PC-9 (cell line): ENCODE data around the gene OLFML1. TPM values are rescaled to one million over a fixed set of nuclear protein-coding genes. Genes with fewer than 3 reads are reported as not detected.

Experiments used
- BruUV-seq: library from RNA; stranded (reverse); fragments of 400-500 nt; replicated peaks from 2 replicates; lab custom pipeline; 2021; lab: Mats Ljungman, UMichigan
- CTCF ChIA-PET: fragments of 300-600 bp; sonication (Branson Sonifier 250); formaldehyde crosslinking; loops from one replicate; lab custom pipeline; 2022; ENCODE audit warnings: antibody characterized with exemption; lab: Charles Lee
- POLR2A ChIA-PET: fragments of 300-600 bp; sonication (Branson Sonifier 250); formaldehyde crosslinking; loops from one replicate; lab custom pipeline; 2022; ENCODE audit warnings: antibody characterized with exemption; ENCODE audit not compliant: unreplicated experiment; lab: Charles Lee
- DNase-seq, 2 experiments: peaks; one replicate each; pipeline versions ENCODE4 v3.0.0 to v3.0.0-alpha.2; 2015 to 2022; ENCODE audit warnings: mixed read lengths in 1 of 2
- H2AFZ ChIP-seq: fragments of 200-600 bp; sonication (generic); 2 replicates; pipeline ENCODE4 v1.8.1; 2017; ENCODE audit warnings: antibody characterized with exemption
- H3F3A ChIP-seq: fragments of 200-600 bp; sonication (generic); 2 replicates; pipeline ENCODE4 v1.8.1; 2017; ENCODE audit warnings: antibody characterized with exemption, mild to moderate bottlenecking, low read depth; ENCODE audit not compliant: insufficient read depth
- H3K27ac ChIP-seq: fragments of 200-600 bp; sonication (generic); 2 replicates; pipeline ENCODE4 v1.6.1; 2016; ENCODE audit warnings: mixed run types
- H3K27me3 ChIP-seq: fragments of 200-600 bp; sonication (generic); 2 replicates; pipeline ENCODE4 v1.6.1; 2016; ENCODE audit warnings: low read depth, mixed run types; ENCODE audit not compliant: insufficient read depth
- H3K36me3 ChIP-seq: fragments of 200-600 bp; sonication (generic); 2 replicates; pipeline ENCODE4 v1.6.1; 2016; ENCODE audit warnings: low read depth, mixed run types
- H3K4me1 ChIP-seq: fragments of 200-600 bp; sonication (generic); replicated peaks from 2 replicates; pipeline ENCODE4 v1.6.1; 2016; ENCODE audit warnings: mixed run types; ENCODE audit not compliant: insufficient read depth
- H3K4me2 ChIP-seq: fragments of 200-600 bp; sonication (generic); 2 replicates; pipeline ENCODE4 v1.6.1; 2017; ENCODE audit warnings: mixed run types
- H3K4me3 ChIP-seq: fragments of 200-600 bp; sonication (generic); 2 replicates; pipeline ENCODE4 v1.6.1; 2016; ENCODE audit warnings: mixed run types
- H3K79me2 ChIP-seq: fragments of 200-600 bp; sonication (generic); 2 replicates; pipeline ENCODE4 v1.6.1; 2017; ENCODE audit warnings: low read depth, mixed run types
- H3K9me2 ChIP-seq: fragments of 200-600 bp; sonication (generic); 2 replicates; pipeline ENCODE4 v1.8.1; 2017; ENCODE audit warnings: mild to moderate bottlenecking; ENCODE audit not compliant: insufficient read depth
- H3K9me3 ChIP-seq: fragments of 200-600 bp; sonication (generic); 2 replicates; pipeline ENCODE4 v1.8.1; 2016; ENCODE audit warnings: low read depth; ENCODE audit not compliant: insufficient read depth
- H4K20me1 ChIP-seq: fragments of 200-600 bp; sonication (generic); 2 replicates; pipeline ENCODE4 v1.8.1; 2017; ENCODE audit not compliant: insufficient read depth
- CTCF ChIP-seq: fragments of 200-600 bp; sonication (generic); conservative IDR thresholded peaks from 2 replicates; pipeline ENCODE4 v1.6.1; 2017; ENCODE audit warnings: mixed run types, antibody characterized with exemption, mild to moderate bottlenecking, moderate library complexity
- EZH2 ChIP-seq: fragments of 200-600 bp; sonication (generic); IDR thresholded peaks from 2 replicates; pipeline ENCODE4 v1.8.0; 2017; ENCODE audit warnings: antibody characterized with exemption, low read depth
- intact Hi-C: fragments of 100-400 bp; cut with micrococcal nuclease; formaldehyde crosslinking; loops from one replicate; pipeline ENCODE4 v1.10.0; 2022; ENCODE audit not compliant: unreplicated experiment
- total RNA-seq: library from RNA; stranded (reverse); gene quantifications from 2 replicates; pipeline ENCODE4 v1.2.3, GENCODE V29; 2021

Gene OLFML1
- total RNA-seq, 1 experiment from 2014 or later: not detected

- no peak for TF ChIP-seq EZH2
- no peak for TF ChIP-seq CTCF
- Histone ChIP-seq H3F3A (peaks cover 7% of the 10 kb centered on the region; the same call in 1 of the 2 replicates), H3K9me2 (no peaks in the 10 kb centered on the region), H3K9me3 (no peaks in the 10 kb centered on the region), H3K4me1 (peaks cover 24% of the 10 kb centered on the region), H3K27ac (no peak overlapping the region), H3K4me3 (no peak overlapping the region), H2AFZ (no peak overlapping the region), H3K36me3 (no peaks in the 10 kb centered on the region), H3K79me2 (no peaks in the 10 kb centered on the region), H4K20me1 (no peaks in the 10 kb centered on the region), H3K27me3 (no peaks in the 10 kb centered on the region), H3K4me2 (no peak overlapping the region)
- DNase-seq: no peak
- BruUV-seq: no TSS peak
- ChIA-PET POLR2A (no interaction called here), CTCF (no interaction called here)
- intact Hi-C loops: no loop called here
Observed at GRCh38 chr11:7544021-7544420, 58.7 kb downstream of the OLFML1 start.

- no peaks in the 10 kb centered on the region for H4K20me1 ChIP-seq
- ChIA-PET POLR2A (no interaction called here), CTCF (no interaction called here)
- H3F3A ChIP-seq: peaks cover 5% of the 10 kb centered on the region; the same call in 1 of the 2 replicates
- no peak overlapping the region for H2AFZ ChIP-seq
- H3K4me3 ChIP-seq: no peak overlapping the region
- no TSS peak for BruUV-seq
- no peaks in the 10 kb centered on the region for H3K9me2 ChIP-seq
- H3K27me3 ChIP-seq: no peaks in the 10 kb centered on the region
- no peaks in the 10 kb centered on the region for H3K79me2 ChIP-seq
- no peak for TF ChIP-seq EZH2
- no peak for TF ChIP-seq CTCF
- no peak overlapping the region for H3K4me2 ChIP-seq
- H3K36me3 ChIP-seq: no peaks in the 10 kb centered on the region
- no peaks in the 10 kb centered on the region for H3K9me3 ChIP-seq
- no peak for DNase-seq
- no peak overlapping the region for H3K27ac ChIP-seq
- H3K4me1 ChIP-seq: peaks cover 16% of the 10 kb centered on the region
- intact Hi-C loops: no loop called here
Observed at GRCh38 chr11:7545611-7546010, 60.3 kb downstream of the OLFML1 start.

GRCh38 chr11:7546324-7546791, 61.1 kb downstream of the OLFML1 start:
- Histone ChIP-seq H3K4me3 (no peak overlapping the region), H3F3A (no peaks in the 10 kb centered on the region), H3K4me2 (no peak overlapping the region), H3K27me3 (no peaks in the 10 kb centered on the region), H3K9me2 (no peaks in the 10 kb centered on the region), H3K79me2 (no peaks in the 10 kb centered on the region), H3K27ac (no peak overlapping the region), H3K9me3 (no peaks in the 10 kb centered on the region), H3K36me3 (no peaks in the 10 kb centered on the region), H3K4me1 (peaks cover 13% of the 10 kb centered on the region), H4K20me1 (no peaks in the 10 kb centered on the region), H2AFZ (no peak overlapping the region)
- POLR2A ChIA-PET: interaction anchor here (0.6 kb wide), 1 partner anchor 13 kb away, joined by 3 read pairs; no protein-coding TSS in a partner anchor
- CTCF ChIA-PET: no interaction called here
- TF ChIP-seq EZH2 (no peak), CTCF (no peak)
- BruUV-seq: no TSS peak
- intact Hi-C loops: no loop called here
- DNase-seq: no peak
